ENCODE measurements around the gene ARFGEF3.

ARFGEF3 gene

DNA sequence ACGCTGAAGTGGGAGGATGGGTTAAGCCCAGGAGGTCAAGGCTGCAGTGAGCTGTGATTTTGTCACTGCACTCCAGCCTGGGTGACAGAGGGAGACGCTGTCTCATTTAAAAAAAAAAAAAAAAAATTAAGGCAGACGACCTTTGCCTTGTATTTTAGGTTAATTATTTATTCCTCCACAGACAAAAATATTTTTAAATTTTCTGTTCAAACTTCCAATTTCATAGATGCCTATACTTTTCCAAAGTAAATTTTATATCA lies 209.6 kb downstream of the ARFGEF3 start:
- no peak for DNase-seq

DNA sequence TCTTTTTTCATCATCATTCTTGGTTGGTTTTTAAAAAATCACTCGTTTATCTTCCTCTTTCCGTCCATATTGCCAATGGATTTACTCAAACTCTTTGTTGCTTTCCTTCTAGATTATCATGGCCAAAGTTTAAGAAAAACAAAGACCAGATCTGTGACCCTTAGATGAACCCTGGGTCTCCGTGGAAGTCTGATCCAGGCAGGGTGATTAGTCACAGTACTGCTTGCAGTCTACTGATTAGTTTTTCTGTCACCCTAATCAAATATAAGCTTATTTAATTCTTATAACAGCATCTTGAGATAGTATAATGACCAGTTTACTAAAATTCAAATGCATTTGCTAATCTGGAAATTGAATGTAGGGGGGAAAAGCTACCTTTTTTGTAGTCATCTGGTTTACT lies 210.0 kb downstream of the ARFGEF3 start:
- DNase-seq, result no peak

DNA sequence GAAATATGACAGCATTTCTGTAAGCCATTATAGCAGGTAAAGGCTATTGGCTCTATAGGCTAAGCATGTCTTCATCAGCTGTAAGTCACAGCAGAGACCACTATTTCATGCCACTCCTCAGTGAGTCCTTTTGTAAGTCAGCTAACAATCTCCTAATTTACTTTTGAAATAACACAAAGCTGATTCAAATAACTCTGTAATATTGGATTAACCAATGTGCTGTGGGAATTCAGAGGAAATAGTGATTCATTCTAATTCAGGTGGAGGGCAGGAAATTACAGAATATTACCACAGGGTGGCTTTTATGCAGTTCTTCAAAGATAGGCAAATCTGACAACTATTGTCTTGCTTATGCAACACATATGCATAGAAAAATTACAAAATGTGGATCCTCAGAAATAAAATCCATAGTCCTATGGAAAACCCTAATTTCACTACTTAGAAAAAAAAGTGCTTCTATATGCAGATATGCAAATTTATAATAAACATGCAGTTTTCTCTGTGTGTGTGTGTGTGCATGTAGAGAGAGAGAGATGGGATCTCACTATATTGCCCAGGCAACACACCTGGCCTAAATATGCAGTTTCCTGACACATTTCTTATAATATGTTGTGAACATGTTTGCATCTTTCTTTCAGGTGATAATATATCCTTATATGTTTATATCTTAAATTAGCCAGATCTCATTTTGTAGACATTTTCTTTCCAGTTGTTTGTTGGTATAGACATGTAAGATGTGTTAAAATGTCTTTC lies 211.1 kb downstream of the ARFGEF3 start:
- no peak for DNase-seq

DNA sequence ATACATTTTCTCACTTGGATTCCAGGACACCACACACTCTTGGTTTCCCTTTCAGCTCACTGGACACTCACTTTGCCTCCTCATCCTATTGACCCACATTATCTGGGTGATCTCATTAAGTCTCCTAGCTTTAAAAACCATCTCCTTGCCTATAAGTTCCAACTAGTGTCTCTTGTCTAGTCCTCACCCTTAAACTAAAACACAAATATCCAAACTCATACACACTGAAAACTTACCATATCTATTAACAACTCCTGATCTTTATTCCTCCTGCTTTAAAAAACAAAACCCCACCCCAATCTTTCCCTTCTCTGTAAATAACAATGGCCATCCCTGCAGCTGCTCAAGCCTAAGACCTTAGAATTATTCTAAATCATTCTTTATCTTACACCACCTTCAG lies 212.5 kb downstream of the ARFGEF3 start:
- DNase-seq, result no peak

DNA sequence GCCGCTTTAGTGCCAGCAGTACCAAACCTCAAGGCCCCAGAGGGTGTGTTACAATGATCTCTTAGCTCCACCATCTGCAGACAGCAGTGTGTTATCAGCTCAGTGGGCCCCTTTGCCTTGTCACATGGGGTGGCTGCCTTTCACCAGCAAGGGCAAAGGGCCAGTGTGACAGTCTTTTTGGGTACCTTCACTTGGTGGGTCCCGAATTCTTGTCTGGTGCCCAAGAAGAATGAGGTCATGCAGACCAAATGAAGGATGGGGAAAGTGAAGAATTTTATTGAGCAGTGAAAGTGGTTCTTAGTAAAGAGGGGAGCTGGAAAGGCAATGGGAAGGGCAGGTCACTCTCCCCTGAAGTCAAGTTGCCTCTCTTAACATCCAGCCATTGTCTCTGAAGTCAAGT lies 213.1 kb downstream of the ARFGEF3 start:
- DNase-seq, result no peak

DNA sequence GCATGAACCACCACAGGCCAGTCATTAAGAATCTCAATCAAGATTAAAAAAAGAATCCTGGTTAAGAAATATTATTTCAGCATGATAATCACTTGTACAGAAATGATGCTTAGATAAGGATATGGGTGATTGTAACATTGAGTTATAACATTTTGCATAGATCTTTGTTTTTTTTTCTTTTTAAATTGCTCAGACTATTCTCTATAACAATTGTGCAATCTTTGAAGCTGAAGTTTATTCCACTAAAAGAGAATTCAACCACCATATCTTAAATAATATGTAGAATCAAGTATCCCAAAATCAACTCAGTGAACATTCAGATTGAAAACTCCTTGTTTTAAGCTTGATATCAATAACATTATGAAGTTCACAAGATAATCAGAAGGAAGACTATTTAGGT lies 215.3 kb downstream of the ARFGEF3 start:
- DNase-seq, result no peak

DNA sequence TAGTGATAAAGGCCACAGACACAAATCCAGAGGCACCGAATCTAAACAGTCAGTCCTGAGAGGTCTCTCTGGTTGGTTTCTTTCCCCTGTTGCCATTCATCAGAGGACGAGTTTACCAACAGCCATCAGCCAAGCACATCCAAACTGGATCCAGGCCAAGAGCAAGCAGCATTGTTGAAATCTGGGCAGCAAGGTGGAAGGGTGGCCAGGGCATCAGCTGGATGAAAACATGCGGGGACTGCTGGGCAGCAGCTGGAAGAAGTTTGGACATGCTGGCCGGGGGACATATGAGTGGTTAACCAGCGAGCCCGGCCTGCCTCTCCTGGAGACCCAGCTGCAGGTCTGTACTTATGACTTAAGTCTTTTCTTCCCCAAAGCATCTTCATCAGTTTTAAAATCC lies 216.1 kb downstream of the ARFGEF3 start, which contains the start of gene SMIM28:
Gene SMIM28, plus strand, starts transcription at position 62 of the 400 bp plus-strand sequence. Its CDS starts 168 bp downstream, at position 230.
- DNase-seq, result no peak

DNA sequence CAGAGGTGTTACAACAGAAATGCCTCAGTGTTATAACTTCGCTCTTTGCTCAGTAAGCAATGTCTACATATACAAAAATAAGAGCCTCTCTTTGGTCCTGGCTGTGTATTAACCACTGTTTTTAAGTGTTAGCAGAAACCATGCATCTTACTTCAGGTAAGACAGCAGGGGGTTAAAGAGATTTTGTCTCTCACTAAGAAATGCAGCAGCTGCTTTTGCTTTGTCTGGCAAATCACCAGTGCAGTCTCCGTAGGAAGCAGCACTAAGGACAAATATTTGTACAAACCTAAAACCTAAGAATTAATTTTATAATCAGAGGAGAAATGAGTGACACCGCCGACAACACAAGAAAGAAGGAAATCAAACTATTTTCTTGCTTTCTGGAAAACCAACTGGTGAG lies 216.7 kb downstream of the ARFGEF3 start:
- peak in 1 of 2 experiments; percentile 43 for DNase-seq

DNA sequence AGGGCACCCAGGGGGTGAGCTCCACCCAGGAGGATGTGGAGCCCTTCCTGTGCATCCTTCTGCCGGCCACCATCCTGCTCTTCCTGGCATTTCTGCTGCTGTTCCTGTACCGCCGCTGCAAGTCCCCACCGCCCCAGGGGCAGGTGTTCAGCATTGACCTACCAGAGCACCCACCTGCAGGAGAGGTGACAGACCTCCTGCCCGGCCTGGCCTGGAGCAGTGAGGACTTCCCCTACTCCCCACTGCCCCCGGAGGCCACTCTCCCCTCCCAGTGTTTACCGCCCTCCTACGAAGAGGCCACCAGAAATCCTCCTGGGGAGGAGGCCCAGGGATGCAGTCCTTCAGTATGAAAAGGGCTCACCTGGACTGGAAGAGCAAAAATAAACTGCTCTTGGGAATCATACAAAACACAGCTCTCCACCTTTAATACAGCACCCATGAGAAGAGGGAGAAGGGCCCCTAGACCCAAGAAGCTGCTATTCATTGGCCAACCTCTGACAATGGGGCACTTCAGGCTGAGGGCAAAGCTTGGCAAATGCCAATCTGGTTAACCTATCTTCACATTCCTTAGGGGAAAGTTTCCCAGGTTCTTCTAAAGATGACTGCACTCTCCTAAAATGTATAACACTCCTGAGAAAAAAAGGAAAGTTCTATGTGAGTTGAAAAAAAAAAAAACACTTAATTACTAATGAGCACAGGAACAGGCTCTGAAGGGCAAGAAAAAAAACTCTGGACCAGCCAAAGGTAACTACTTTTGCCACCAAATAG lies 220.9 kb downstream of the ARFGEF3 start:
- DNase-seq, result no peak

DNA sequence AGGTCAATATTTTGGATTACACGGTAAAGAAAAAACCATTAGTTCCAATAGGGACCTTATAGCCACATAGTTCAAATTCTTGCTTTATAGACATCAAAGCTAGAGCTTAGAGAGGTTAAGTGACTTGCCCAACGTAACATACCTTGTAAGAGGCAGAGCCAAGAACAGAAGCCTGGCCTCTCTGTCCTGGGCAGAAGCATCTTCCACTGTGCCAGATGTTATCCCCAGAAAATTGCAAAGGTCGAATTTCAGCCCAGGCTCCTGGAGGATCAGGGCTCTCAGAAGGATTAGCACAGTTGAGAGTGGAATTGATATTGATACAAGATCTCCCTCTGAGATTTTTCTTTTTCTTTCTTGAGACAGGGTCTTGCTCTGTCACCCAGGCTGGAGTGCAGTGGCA lies 222.0 kb downstream of the ARFGEF3 start:
- peak; percentile 90 to 97 for DNase-seq

DNA sequence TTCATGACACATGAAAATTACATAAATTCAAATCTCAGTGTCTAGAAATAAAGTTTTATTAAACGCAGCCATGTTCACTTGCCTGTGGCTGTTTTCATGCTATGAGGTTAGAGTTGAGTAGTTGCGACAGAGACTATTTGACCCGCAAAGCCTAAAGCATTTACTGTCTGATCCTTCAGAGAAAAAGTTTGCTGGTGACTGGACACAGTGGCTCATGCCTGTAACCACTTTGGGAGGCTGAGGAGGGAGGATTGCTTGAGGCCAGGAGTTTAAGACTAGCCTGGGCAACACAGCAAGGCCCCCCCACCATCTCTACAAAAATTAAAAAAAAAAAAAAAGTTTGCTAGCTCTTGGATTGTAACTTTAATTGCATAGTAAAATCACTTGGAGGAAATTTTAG lies 225.2 kb downstream of the ARFGEF3 start:
- no peak for DNase-seq

DNA sequence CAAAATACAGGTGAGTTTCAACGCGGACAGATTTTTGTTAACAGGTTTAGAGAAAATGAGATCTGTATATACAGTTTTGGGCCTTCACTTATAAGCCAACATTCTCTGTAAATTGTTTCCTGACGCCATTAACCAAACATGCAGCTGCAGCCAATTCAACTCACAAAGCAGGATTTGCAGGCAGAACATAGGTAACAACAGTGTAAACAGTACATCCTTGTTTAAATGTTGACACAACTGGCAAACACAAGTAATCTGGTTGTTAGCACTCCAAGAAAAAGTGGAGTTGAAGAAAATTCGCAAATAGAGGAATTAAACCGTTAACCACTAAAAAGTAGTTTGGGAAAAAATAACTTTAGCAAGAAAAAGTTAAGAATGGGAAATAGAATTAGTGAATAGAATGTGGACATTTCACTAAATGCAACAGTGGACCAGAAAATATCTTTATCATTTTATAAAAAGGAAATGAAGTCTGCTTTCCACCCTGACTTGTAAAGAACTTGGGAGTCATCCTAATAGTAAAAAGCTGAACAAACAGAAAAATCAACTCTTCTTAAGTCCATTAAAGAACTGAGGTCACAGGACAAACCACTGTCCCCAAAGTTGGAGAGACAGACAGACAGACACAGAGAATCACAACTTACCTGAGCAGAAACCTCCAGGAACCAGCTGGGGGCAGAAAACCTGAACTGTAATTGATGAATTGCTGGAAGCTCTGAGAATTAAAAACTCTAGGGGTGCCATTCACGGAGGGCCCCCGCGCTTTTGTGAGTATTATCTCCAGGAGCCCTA lies 226.0 kb downstream of the ARFGEF3 start:
- DNase-seq, result no peak

DNA sequence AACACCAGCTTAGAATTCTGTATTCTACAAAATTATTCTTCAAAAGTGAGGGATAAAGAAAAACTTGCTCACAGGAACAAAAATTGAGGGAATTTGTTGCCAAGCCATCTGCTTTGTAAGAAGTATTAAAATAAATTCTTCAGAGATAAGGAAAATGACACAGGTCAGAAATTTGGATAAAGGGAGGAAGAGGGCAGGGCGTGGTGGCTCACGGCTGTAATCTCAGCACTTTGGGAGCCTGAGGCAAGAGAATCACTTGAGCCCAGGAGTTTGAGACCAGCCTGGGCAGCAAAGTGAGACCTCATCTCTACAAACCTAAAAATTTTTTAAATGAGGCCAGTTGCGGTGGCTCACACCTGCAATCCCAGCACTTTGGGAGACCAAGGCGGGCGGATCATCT lies 227.8 kb downstream of the ARFGEF3 start:
- no peak for DNase-seq

All from NCI-H524 (cell line).